Rectal smooth muscle tissue (tissue), 1 donor: Measurements from ENCODE around the gene B3GNT7.
"Not testable (repeated sequence)": the region's sequence is repeated elsewhere in the genome, so short reads cannot be mapped to it uniquely, and the experiment has no call there.

ENCODE experiments used
- H3K27ac ChIP-seq: one replicate; pipeline ENCODE4 v1.7.0; 2013; ENCODE audit warnings: low read depth, low read length, inconsistent platforms
- H3K27me3 ChIP-seq: one replicate; pipeline ENCODE4 v1.7.0; 2013; ENCODE audit warnings: low read length; ENCODE audit not compliant: control insufficient read depth, insufficient read depth
- H3K36me3 ChIP-seq: one replicate; pipeline ENCODE4 v1.7.0; 2013; ENCODE audit warnings: low read length; ENCODE audit not compliant: control insufficient read depth, insufficient read depth
- H3K4me1 ChIP-seq: one replicate; pipeline ENCODE4 v1.7.0; 2013; ENCODE audit warnings: low read length; ENCODE audit not compliant: control insufficient read depth, insufficient read depth
- H3K4me3 ChIP-seq: one replicate; pipeline ENCODE4 v1.7.0; 2013; ENCODE audit warnings: low read length
- H3K9ac ChIP-seq: one replicate; pipeline ENCODE4 v1.7.0; 2013; ENCODE audit warnings: low read length

Gene B3GNT7

GRCh38 chr2:231370749-231371429 is 24.6 kb upstream of the B3GNT7 start:
- no peak overlapping the region for H3K4me3 ChIP-seq
- no peaks in the 10 kb centered on the region for H3K4me1 ChIP-seq
- H3K27me3 ChIP-seq, result no peaks in the 10 kb centered on the region
- no peaks in the 10 kb centered on the region for H3K36me3 ChIP-seq
- no peak overlapping the region for H3K27ac ChIP-seq
- no peak overlapping the region for H3K9ac ChIP-seq

GRCh38 chr2:231371430-231372054 is 24.0 kb upstream of the B3GNT7 start:
- no peaks in the 10 kb centered on the region for H3K27me3 ChIP-seq
- no peaks in the 10 kb centered on the region for H3K36me3 ChIP-seq
- no peak overlapping the region for H3K27ac ChIP-seq
- H3K9ac ChIP-seq, result no peak overlapping the region
- H3K4me1 ChIP-seq, result no peaks in the 10 kb centered on the region
- no peak overlapping the region for H3K4me3 ChIP-seq

GRCh38 chr2:231372326-231372725 is 23.2 kb upstream of the B3GNT7 start:
- Histone ChIP-seq H3K27ac (no peak overlapping the region), H3K27me3 (no peaks in the 10 kb centered on the region), H3K9ac (no peak overlapping the region), H3K4me1 (no peaks in the 10 kb centered on the region), H3K36me3 (no peaks in the 10 kb centered on the region), H3K4me3 (no peak overlapping the region)

GRCh38 chr2:231373184-231373583 is 22.3 kb upstream of the B3GNT7 start:
- Histone ChIP-seq H3K36me3 (no peaks in the 10 kb centered on the region), H3K9ac (no peak overlapping the region), H3K4me3 (no peak overlapping the region), H3K27ac (no peak overlapping the region), H3K27me3 (no peaks in the 10 kb centered on the region), H3K4me1 (no peaks in the 10 kb centered on the region)

- Histone ChIP-seq H3K4me3 (no peak overlapping the region), H3K27ac (no peak overlapping the region)
Measured at GRCh38 chr2:231373786-231374349, 21.6 kb upstream of the B3GNT7 start.

GRCh38 chr2:231374771-231375170 is 20.7 kb upstream of the B3GNT7 start:
- no peak overlapping the region for H3K9ac ChIP-seq
- H3K4me3 ChIP-seq, result no peak overlapping the region
- no peak overlapping the region for H3K27ac ChIP-seq
- no peaks in the 10 kb centered on the region for H3K27me3 ChIP-seq
- H3K36me3 ChIP-seq, result no peaks in the 10 kb centered on the region
- no peaks in the 10 kb centered on the region for H3K4me1 ChIP-seq

More at GRCh38 chr2:231373786-231374349, 21.6 kb upstream of the B3GNT7 start:
- Histone ChIP-seq H3K4me1 (no peaks in the 10 kb centered on the region), H3K27me3 (no peaks in the 10 kb centered on the region), H3K9ac (no peak overlapping the region), H3K36me3 (no peaks in the 10 kb centered on the region)

GRCh38 chr2:231375994-231376615 is 19.4 kb upstream of the B3GNT7 start:
- not testable (repeated sequence) for H3K4me1 ChIP-seq, H3K9ac ChIP-seq, H3K27me3 ChIP-seq, H3K27ac ChIP-seq, H3K4me3 ChIP-seq, H3K36me3 ChIP-seq

- H3K9ac ChIP-seq, result no peak overlapping the region
- no peak overlapping the region for H3K27ac ChIP-seq
- H3K27me3 ChIP-seq, result no peaks in the 10 kb centered on the region
- no peaks in the 10 kb centered on the region for H3K4me1 ChIP-seq
- no peaks in the 10 kb centered on the region for H3K36me3 ChIP-seq
- no peak overlapping the region for H3K4me3 ChIP-seq
Measured at GRCh38 chr2:231376857-231377256, 18.7 kb upstream of the B3GNT7 start.

- no peaks in the 10 kb centered on the region for H3K27me3 ChIP-seq
- H3K4me3 ChIP-seq, result no peak overlapping the region
- H3K27ac ChIP-seq, result no peak overlapping the region
- H3K36me3 ChIP-seq, result no peaks in the 10 kb centered on the region
- H3K4me1 ChIP-seq, result no peaks in the 10 kb centered on the region
- H3K9ac ChIP-seq, result no peak overlapping the region
Measured at GRCh38 chr2:231378026-231378722, 17.3 kb upstream of the B3GNT7 start.

GRCh38 chr2:231379266-231380215 is 16.0 kb upstream of the B3GNT7 start:
- Histone ChIP-seq H3K9ac (no peak overlapping the region), H3K4me1 (no peaks in the 10 kb centered on the region), H3K4me3 (no peak overlapping the region), H3K27ac (no peak overlapping the region), H3K27me3 (no peaks in the 10 kb centered on the region), H3K36me3 (no peaks in the 10 kb centered on the region)

GRCh38 chr2:231380307-231380706 is 15.2 kb upstream of the B3GNT7 start:
- no peak overlapping the region for H3K4me3 ChIP-seq
- no peaks in the 10 kb centered on the region for H3K4me1 ChIP-seq
- no peaks in the 10 kb centered on the region for H3K36me3 ChIP-seq
- no peak overlapping the region for H3K9ac ChIP-seq
- H3K27me3 ChIP-seq, result no peaks in the 10 kb centered on the region
- no peak overlapping the region for H3K27ac ChIP-seq
